MM.1S (cell line): ENCODE results near the gene JMJD7.

Experiments
- EZH2phosphoT487 ChIP-seq: fragments of 300-600 bp; sonication (generic); IDR thresholded peaks from 2 replicates; pipeline ENCODE4 v1.6.1; 2018; ENCODE audit warnings: antibody characterized with exemption, low read length
- TF ChIP-seq, protein P1 (sequence below): fragments of 300-600 bp; sonication (generic); IDR thresholded peaks from 2 replicates; pipeline ENCODE4 v1.5.1; 2016; ENCODE audit warnings: antibody characterized with exemption, low read length, mixed read lengths

DNA sequence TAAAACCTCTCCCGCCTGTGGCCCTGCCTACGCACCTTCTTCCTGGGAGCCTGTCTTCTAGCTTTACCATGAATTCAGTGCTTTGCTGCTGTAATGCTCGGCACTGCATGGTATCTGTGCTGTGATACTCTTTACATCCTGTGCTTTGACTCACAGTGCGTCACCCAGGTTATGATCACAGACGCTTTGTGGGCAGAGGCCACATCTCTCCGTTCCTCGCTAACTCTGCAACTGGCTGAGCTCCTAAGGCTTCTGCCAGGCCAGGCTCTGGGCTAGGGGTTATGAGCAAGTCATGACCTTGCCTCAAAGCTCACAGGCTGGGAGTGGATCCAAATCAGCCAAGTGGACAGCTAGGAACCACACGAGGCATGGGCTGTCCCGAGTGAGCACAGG, 42.8 kb downstream of the JMJD7 start:
- no peak for TF ChIP-seq EZH2phosphoT487
- TF ChIP-seq, protein P1, sequence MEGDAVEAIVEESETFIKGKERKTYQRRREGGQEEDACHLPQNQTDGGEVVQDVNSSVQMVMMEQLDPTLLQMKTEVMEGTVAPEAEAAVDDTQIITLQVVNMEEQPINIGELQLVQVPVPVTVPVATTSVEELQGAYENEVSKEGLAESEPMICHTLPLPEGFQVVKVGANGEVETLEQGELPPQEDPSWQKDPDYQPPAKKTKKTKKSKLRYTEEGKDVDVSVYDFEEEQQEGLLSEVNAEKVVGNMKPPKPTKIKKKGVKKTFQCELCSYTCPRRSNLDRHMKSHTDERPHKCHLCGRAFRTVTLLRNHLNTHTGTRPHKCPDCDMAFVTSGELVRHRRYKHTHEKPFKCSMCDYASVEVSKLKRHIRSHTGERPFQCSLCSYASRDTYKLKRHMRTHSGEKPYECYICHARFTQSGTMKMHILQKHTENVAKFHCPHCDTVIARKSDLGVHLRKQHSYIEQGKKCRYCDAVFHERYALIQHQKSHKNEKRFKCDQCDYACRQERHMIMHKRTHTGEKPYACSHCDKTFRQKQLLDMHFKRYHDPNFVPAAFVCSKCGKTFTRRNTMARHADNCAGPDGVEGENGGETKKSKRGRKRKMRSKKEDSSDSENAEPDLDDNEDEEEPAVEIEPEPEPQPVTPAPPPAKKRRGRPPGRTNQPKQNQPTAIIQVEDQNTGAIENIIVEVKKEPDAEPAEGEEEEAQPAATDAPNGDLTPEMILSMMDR = no peak
